NCI-H526 (cell line): ENCODE results near the gene DGKG.
A peak's percentile ranks its signal among the peaks of the same experiment; 100 is the strongest.

ENCODE experiments used
- DNase-seq, 2 experiments: peaks; one replicate each; lab custom pipeline; 2025; lab: John Stamatoyannopoulos, UW

The DGKG gene

DNA sequence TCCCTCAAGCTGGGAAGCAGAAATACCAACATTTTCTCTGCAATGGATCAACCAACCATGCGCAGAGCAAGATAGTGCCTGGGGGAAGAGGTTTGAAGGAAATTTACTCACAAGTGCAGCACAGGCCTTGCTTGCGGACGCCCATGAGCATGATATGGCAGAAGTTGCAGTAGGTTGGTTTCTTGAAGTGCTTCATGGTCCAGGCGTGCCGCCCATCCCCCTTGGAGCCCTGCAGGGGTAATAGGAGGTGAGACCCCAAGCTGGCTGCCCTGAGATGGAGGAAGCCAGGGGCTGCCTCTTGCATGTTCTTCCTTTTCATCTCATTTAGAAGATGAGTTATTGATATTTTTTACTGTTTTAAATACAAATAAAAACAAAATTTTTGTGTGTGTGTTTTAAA is 86.6 kb downstream of the DGKG start:
- no peak for DNase-seq

DNA sequence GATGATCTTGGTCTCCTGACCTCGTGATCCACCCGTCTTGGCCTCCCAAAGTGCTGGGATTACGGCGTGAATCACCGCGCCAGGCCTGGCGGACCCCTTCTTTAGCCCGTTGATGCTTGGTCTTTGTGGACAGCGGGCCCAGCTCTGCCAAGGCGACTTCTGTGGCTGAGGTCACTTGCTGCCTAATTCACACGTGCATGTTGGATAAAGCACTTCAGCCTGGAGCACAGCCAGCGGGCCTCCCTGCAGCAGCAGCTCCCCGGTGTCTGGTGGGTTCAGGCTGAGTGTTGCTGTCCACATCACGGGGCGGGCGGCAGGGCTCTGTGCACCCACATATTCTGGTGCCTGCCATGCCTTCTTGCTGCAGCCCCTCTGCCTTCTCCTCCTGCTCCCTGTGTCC is 88.4 kb downstream of the DGKG start:
- no peak for DNase-seq

DNA sequence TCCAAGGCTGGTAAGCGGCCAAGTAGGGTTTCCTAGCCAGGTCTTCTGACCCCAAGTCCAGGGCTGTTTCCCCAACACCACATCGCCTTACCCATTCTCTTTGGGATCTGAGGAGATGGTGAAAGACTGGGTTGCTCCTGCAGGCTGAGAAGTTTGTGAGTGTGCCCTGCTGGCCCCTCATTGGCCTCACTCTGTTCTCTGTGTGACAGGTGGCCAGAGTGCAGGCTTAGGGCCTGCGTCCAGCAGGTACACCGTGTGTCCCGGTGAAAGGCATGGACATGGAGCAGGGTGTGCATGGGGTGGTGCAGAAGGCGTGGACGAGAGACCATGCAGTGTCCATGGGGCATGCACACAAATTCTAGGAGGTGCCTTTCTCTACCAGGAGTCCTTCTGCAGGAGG is 91.3 kb downstream of the DGKG start:
- DNase-seq: no peak

DNA sequence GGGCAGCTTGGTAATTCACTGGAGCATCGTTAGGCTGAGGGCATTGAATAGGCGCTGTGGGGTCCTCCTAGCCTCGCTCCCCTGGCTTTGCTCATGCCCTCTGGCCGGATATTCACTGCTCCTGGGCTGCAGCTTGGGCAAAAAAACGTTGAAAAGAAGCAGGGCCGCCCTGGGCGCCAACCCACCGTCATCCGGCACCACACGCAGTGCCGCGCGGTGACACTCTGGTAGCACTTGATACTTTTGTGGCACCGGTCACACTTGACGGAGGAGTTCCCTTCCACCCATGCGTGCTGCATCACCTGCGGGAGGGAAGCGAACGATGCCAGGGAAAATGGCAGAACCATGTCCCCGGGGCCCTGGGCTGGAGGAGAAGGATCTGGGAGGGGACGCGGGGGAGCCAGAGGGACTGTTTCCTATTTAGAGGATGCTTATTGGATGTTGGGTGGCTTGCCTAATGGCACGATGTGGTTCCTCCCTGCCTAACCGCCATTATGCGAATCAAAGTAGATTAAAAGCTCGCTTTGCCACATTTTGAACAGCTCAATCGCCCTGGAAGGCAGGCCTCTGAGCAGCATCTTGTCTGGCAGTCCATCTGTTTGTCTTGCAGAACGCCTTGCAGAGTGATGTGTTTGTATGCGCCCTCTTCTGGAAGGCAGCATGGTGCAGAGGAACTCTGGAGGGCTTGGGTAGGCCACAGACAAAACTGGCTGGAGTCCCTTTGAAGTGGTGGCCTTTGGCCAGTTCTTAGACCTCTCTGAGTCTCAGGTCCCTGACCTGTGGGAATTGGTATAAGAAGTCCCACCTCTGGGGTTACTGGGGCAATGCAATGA is 93.2 kb downstream of the DGKG start:
- DNase-seq: peak in 1 of 2 experiments; percentile 24

DNA sequence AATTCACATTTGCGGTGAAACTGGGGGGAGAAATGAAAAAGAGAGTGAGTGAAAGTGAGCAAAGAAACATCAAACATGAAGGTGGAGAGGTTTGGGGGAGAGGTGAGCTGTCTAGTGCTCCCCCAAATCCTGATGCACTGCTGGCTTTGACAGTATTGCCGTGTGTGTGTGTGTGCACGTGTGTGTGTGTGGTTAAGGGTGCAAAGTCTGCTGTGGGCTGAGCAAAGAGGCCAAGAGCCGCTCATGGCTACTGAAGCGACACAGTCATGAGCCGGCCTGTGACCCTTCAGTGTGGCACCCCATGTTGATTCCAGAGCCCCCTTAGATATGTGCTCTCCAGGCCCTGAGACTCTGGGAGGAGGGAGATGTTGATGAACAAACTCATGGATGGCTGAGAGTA is 94.3 kb downstream of the DGKG start:
- no peak for DNase-seq

DNA sequence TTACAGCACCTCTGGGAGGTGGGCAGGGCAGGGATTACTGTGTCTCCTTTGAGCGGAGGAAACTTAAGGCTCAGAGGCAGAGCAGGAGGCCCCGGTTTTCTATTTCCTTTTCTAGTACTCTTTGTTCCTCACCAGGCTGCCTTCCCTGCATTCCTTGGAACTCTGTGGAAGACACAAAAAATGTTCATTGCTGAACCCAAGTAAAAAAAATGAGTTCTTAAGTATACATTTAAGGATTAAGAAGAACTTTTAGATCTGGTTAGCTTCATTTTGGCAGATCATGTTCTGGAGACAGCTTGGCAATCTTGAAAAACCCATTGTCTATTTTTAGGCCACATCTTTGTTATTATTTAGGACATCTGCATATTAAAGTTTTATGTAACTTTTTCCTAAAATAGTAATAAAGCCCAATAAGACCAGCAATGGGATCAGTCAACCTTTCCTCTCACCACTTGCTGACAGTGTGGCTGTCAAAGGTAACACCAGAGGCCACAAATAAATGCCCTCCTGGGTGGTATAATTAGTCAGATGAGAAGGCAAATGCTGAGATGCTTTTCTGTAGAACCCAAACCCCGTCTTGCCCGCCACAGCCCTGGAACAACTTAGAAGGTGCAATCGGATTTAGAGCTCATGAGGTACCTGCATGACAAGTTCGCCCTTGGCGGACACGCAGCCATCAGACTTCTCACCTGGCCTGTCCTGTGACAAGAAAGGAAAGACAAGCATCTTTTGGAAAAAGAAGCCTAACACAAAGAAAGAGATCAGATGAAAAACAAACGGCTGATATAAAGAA is 97.2 kb downstream of the DGKG start:
- DNase-seq: no peak

DNA sequence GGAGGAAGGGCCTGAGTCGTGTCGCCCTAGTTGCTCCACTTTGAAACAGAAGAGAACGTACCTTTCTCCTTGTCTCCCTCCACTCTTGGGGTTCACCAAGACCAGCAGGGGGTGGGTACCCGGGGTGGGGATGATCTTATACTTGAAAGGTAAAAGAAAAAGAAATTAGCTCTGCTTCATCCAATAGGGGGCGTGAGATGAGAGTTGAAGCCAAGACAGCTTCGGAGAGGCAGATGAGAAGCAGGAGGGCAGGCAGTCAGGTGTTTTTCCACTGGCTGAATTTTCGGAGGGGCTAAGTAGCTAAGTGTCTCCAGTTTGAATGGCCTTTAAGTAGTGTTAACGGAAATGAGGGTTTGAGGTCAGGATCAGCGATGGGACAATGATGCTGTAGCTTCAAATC is 100.4 kb downstream of the DGKG start:
- DNase-seq: peak in 1 of 2 experiments; percentile 43

DNA sequence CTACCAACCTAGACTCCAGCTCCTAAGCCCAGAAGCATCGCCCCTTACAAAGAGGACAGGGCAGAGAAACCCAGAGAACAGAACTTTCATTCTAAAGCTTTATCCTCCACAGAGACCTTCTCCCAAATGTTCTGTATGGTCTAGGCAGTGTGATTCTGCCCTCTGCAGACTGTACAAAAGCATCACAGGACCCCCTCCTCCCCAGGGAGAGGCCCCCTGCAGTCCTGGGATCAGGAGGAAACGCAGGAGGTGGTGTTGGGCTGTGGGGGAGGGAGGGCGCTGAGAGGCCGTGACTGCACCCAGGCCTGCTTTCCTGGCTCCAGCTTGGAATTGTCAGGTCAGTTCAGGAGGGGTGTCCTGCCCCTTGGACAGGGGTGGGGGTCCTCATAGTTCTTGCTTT is 101.3 kb downstream of the DGKG start:
- no peak for DNase-seq

DNA sequence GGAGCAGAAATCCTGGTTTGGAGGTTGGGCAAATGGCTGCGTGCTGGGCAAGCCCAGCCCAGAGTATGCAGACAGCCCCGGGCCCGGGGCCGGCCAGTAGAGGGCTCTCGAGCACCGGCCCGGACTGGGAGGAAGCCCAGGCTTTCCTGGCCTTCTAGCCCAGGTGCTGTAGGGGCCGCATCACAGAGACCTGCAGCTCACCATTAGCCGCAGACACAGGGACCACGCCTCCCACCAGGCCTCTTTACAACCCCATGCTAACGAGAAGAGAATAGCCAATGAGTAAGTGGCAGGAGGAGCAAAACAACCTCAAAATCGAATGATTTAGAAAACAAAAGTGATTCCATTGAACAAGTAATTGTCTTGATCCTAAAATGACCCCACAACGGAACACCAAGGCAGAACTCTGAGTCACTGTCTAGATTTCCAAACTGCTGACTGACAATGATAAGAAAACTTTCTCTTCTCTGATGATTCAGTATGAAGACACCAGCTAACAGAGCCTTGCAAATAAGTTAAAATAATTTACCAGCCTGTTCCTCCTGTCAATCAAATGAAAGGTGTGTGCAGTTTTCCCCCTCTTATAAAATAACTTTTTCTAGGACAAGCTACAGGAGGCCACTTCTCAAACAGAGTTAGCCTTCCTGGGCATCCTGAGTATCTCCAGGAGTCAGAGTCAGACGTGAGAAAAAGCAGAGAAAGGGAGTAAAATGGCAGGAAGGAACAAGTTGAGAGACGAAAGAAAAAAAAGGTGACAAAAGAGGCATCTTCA is 102.2 kb downstream of the DGKG start:
- peak; percentile 71 to 89 for DNase-seq

DNA sequence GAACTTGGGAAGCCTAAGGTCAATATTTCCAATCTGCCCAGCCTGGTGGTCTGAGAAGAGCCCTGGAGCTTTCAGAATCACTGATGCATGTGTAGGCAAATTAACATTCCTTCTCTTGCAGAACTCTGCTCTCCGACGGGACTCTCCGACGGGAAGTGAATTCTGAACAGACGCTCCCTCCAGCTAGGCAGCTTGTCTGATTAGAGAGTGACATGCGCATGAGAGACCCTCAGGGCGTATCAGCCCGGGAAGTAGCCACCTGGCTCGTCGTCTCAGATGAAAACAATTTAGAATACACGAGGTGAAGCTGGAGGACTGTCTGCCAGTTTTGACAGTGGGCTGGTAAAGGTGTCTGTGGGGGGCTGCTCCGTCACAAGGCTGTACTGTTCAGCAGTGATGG is 103.1 kb downstream of the DGKG start:
- peak in 1 of 2 experiments; percentile 70 for DNase-seq

DNA sequence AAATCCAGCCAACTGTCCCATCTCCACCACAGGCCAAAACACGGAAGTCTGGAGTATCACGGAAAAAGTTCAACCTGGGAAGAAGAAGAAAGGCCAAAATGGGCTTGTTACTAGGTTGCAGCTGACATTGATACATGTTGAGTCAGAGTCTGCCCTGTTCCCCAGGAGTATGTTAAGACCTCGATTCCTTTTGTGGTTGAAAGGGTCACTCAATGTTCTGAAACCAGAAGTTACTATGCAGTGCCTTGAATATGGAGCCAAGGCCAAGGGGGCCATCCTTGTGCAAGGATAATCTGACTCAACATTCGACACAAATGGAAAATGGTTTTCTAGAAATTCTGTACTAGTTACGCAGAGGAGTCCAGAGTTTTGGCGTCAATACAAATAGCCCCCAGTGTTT is 104.2 kb downstream of the DGKG start:
- DNase-seq: no peak

DNA sequence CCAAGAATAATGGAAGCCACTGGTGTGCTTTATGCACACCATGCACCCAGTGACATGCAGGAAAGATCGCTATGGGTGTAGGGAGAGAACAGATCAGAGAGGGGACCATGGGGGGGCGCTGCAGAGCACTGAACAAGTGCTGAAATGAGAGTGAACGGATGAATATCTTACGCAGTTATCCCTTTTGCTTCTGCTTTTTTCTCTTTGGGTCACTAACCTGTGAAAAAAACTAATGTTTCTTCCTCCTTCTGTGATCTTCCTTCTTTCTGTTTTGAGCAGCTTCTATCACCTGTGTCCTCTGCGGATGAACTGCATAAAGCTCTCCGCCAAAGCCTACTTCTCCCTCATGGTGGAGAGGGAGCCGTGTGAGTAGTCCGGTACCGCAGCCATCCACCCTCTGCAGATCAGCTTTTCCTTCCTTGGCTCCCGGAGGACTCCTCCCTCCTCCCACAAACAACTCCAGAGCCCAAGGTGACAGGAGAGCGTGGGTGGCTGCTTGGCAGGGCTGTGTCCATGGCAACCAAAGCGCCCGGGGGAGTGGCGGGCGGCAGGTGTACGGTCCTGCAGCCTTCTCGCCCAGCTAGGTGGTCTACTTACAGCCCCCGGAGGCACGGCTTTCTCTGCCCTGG is 106.2 kb downstream of the DGKG start:
- peak in 1 of 2 experiments; percentile 31 for DNase-seq

DNA sequence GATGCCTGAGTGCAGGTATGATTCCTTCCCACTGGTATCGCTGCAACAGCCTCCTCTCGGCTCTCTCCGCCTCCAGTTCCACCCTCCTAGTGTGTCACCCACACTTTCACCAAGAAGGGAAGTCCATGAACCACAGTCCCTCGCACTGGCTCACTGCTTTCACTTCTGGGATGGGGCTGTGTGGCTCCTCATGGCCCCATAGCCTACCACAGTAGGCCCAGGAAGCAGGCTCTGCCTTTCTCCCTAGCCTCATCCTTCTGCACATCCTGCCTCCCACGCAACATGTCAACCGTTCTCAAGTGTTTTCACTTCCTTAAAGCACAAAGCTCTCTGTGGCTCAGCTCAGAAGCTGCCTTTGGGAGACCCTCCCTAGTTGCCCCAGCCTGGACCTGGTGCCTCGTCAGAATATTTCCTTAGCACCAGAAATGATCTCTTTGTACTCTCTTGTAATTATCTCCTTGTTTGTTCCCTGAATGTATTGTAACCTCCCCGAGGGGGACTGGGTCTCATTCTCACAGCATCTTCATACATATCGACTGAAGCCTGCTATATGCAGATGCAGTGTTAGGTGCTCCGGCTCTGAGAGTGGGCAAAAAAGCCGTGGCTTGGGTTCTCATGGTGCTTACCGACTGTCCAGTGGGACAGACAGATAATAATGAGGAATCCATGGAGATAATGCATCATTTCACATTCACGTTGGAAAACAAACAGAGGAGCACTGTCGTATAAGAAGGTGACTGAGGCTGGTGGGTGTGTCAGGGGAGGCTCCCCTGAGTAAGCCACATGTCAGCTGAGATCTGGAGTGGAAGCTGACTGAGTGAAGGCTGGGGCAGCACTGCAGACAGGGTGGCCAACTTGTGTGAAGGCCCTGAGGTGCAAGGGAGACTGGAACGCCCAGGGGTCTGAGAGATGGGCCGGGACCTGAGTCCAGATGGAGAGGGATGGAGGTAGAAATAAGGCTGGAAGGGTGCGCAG is 107.1 kb downstream of the DGKG start:
- no peak for DNase-seq

DNA sequence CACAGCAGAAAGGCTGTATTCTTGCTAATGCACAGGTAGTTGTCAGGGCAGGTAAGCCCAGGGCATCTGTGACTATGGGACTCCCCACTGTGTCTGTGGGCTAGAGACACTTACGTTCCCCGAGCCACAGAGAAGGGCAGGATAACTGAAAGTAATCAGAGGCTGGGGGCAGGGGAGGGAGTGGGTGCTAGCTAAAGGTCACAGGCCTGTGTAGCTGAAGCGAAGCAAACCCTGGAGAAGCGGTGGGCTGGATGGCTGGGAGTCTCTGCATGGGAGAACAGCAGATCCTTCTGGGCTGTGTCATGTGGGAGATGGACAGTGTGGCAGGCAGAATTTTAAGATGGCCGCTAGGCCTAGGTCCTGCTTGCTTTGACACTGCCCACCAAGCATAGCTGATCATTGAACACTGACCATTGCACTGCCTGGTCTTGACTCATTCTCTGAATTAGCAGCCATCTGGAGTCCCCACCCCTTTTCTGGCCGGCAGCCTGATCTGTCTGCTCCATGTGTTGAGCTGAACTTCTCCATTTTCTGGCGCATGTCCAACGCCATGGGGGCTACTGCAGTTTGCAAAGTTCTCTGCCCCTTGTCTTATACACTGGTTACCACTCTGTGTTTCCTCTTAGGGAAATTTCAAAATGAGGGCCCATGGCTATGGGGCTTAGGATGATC is 110.0 kb downstream of the DGKG start:
- DNase-seq: no peak

DNA sequence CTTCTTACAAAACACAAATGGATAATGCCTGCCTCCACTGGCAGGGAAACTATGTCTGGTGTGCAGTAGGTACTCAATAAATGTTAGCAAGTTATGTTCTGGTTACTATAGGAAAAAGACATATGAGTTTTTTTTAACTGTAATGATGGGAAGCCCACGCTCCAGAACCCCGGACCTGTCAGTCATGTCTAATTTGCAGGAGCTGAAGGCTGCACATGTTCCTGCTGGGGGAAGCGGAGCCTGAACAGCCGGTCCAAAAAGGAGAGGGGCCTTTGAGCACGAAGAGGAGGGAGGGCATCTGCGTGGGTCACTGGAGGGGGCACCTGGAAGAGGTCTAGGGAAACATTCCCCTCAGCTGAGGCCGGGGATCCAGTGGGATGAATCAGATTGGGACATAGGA is 113.2 kb downstream of the DGKG start:
- DNase-seq: no peak

DNA sequence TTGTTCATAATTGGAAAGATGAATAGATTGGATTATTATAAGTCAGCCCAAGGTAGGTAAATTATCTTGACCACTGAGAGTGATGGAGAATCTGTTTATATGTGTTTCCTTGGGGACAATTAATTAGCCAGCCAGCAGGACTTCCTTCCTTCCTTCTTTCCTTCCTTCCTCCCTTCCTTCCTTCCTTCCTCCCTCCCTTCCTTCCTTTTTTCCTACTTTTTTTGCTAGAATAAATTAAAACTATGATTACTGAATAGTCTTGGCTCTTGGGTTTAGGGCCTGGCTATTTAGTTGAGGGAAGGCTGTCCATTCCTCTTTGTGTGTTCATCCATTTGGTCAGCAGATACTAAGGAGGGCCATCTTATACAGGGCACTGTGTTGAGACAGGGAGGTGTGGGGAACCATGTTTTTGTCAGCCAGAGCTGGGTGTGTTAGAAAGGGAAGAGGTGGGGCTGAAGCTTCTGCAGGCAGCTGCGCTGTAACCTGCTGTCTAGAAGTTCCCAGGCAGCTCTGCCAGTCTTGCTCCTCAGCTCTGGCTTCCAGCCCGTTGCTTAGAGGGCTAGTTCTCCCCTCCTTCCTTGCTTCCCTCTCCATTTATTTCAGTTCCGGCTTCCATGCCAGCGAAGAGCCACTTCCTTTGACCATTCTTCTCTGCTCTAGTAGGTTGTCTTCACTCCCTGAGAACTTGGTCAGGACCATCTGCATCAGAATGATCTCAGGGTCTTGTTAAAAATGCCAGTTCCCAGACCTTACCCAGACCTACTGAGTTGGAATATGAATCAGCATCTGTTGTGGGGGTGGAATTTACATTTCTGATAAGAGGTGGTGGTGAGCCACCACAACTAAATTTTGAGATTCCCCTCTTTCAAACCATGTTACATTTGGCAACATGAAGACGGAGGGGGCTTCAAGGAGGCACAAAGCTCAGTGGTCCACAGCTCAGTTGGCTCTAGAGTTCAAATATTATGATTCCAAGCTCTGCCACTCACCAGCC is 113.9 kb downstream of the DGKG start:
- DNase-seq: no peak

DNA sequence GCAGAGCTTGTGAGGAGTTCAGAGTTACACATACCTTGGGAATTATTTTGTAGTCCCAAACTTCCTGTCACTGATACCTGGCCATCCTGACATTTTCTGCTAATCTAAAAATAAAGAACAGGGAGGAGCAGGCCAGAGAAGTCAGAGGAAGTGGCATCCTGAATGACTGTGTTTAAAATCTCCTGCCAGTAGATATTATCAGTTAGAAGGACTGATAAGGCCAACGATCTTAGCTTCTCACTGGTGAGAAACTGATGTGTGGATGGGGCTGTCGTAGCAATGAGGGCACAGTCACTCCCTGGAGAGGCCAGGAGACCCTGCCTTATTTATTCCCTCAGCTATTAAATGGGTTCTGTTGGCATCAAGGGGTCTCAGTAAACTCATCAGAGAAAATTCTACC is 115.1 kb downstream of the DGKG start:
- no peak for DNase-seq

DNA sequence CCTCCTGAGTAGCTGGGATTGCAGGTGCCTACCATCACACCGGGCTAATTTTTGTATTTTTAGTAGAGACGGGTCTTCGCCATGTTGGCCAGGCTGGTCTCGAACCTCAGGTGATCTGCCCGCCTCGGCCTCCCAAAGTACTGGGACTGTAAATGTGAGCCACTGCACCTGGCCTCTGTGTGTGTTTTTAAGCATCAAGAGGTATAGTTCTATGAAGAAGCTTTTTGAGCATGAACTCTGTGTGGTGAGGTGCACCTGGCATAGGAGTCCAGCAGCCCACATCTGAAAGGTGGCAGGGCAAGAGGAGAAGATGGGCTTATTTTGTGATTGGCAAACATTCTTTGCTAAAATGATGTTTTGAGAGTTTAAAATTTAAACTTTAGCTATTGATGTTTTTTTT is 118.0 kb downstream of the DGKG start:
- DNase-seq: no peak
